ENCODE results near the gene MCOLN2.

The MCOLN2 gene

GRCh38 chr1:84933011-84933611 lies 63.8 kb downstream of the MCOLN2 start:
- H3K27me3 ChIP-seq (ENCODE audit: insufficient read depth, poor library complexity, severe bottlenecking), result peaks cover 2% of the 10 kb centered on the region
- no peak overlapping the region for H3K4me3 ChIP-seq (replicated peaks; ENCODE audit: insufficient read depth, low read length)
- no peak overlapping the region for H3K27ac ChIP-seq (replicated peaks)
- DNase-seq (ENCODE audit: low read depth in 1 of 2, low spot score in 1 of 2), result no peak
- TF ChIP-seq GABPA (IDR thresholded peaks at IDR 0.05; ENCODE audit: low read depth) (no peak), SPI1 (IDR thresholded peaks at IDR 0.05; ENCODE audit: borderline replicate concordance, low read depth) (no peak), POLR2AphosphoS5 (IDR thresholded peaks at IDR 0.05; ENCODE audit: low read depth) (no peak), REST (IDR thresholded peaks at IDR 0.05; ENCODE audit: insufficient replicate concordance, low read depth) (no peak), CTCF (IDR thresholded peaks at IDR 0.05; ENCODE audit: insufficient read depth, low read length) (no peak)

GRCh38 chr1:84930831-84931230 lies 66.1 kb downstream of the MCOLN2 start:
- DNase-seq (ENCODE audit: low read depth in 1 of 2, low spot score in 1 of 2), result no peak
- no peak for TF ChIP-seq REST (IDR thresholded peaks at IDR 0.05; ENCODE audit: insufficient replicate concordance, low read depth)
- no peak for TF ChIP-seq POLR2AphosphoS5 (IDR thresholded peaks at IDR 0.05; ENCODE audit: low read depth)
- TF ChIP-seq CTCF (IDR thresholded peaks at IDR 0.05; ENCODE audit: insufficient read depth, low read length), result no peak
- TF ChIP-seq GABPA (IDR thresholded peaks at IDR 0.05; ENCODE audit: low read depth), result no peak
- no peak for TF ChIP-seq SPI1 (IDR thresholded peaks at IDR 0.05; ENCODE audit: borderline replicate concordance, low read depth)
- no peak overlapping the region for H3K27ac ChIP-seq (replicated peaks)
- H3K27me3 ChIP-seq (ENCODE audit: insufficient read depth, poor library complexity, severe bottlenecking), result peaks cover 2% of the 10 kb centered on the region
- H3K4me3 ChIP-seq (replicated peaks; ENCODE audit: insufficient read depth, low read length), result no peak overlapping the region

GRCh38 chr1:84930329-84930728 lies 66.6 kb downstream of the MCOLN2 start:
- Histone ChIP-seq H3K27me3 (ENCODE audit: insufficient read depth, poor library complexity, severe bottlenecking) (peaks cover 4% of the 10 kb centered on the region), H3K4me3 (replicated peaks; ENCODE audit: insufficient read depth, low read length) (no peak overlapping the region), H3K27ac (replicated peaks) (no peak overlapping the region)
- no peak for DNase-seq (ENCODE audit: low read depth in 1 of 2, low spot score in 1 of 2)
- TF ChIP-seq POLR2AphosphoS5 (IDR thresholded peaks at IDR 0.05; ENCODE audit: low read depth) (no peak), SPI1 (IDR thresholded peaks at IDR 0.05; ENCODE audit: borderline replicate concordance, low read depth) (no peak), REST (IDR thresholded peaks at IDR 0.05; ENCODE audit: insufficient replicate concordance, low read depth) (no peak), GABPA (IDR thresholded peaks at IDR 0.05; ENCODE audit: low read depth) (no peak), CTCF (IDR thresholded peaks at IDR 0.05; ENCODE audit: insufficient read depth, low read length) (no peak)
